ENCODE results near the gene INS. TPM values are rescaled to one million over a fixed set of nuclear protein-coding genes. Genes with fewer than 3 reads are reported as not detected.

The INS gene
- total RNA-seq, 1 experiment from 2014 or later: not detected

DNA sequence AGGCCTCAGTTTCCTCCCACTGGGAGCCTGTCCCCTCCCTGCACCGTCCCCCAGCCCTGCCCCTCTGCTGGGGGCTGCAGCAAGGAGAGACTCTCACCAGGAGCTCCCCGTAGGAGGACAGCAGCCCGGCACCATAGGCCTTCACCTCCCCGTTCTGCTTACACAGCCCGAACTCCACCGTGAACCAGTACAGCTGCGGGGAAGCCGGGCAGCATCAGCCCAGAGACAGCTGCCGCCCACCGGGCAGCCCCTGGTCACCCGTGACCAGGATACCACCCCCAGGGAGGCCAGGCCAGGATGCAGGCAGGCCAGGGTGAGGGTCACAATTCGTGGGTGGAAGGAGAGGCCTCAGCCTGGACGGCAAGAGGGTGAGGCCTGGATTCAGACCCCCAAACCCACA, 4.6 kb upstream of the INS start:
- Histone ChIP-seq H3K23ac (ENCODE audit: insufficient read length, low read depth, low read length) (no peak overlapping the region), H3K9me3 (ENCODE audit: control insufficient read depth, low read depth, low read length) (no peaks in the 10 kb centered on the region), H2BK20ac (ENCODE audit: low read depth, low read length, poor library complexity, severe bottlenecking) (no peak overlapping the region), H3K27me3 (ENCODE audit: insufficient read depth, low read length) (no peaks in the 10 kb centered on the region), H3K14ac (ENCODE audit: insufficient read depth, low read length) (no peak overlapping the region), H3K4ac (ENCODE audit: low read depth, low read length) (no peak overlapping the region), H2BK15ac (ENCODE audit: low read depth, low read length) (no peak overlapping the region), H2BK12ac (ENCODE audit: insufficient read length, low read depth, low read length) (no peak overlapping the region), H2AFZ (ENCODE audit: low read length) (no peak overlapping the region), H4K5ac (ENCODE audit: insufficient read length, low read depth, low read length) (no peak overlapping the region), H3K18ac (ENCODE audit: insufficient read length, low read depth, low read length) (no peak overlapping the region), H3K4me1 (ENCODE audit: insufficient read depth, low read length) (no peaks in the 10 kb centered on the region), H2AK5ac (ENCODE audit: insufficient read length, low read length) (no peak overlapping the region), H3K9ac (ENCODE audit: extremely low read depth, insufficient read length, low read length) (no peak overlapping the region), H4K20me1 (ENCODE audit: control insufficient read depth, insufficient read depth, insufficient read length) (no peaks in the 10 kb centered on the region), H4K8ac (replicated peaks; ENCODE audit: insufficient read length, low read depth, low read length) (no peak overlapping the region), H3K79me2 (ENCODE audit: insufficient read depth, low read length) (no peaks in the 10 kb centered on the region), H3T11ph (ENCODE audit: low read length) (no peak overlapping the region), H3K27ac (ENCODE audit: insufficient read length, low read depth, low read length) (no peak overlapping the region), H2BK5ac (ENCODE audit: insufficient read length, low read length) (no peak overlapping the region), H3K4me2 (ENCODE audit: insufficient read depth, insufficient read length, low read length) (no peak overlapping the region), H3K56ac (ENCODE audit: insufficient read length, low read depth, low read length) (no peak overlapping the region), H3K79me1 (ENCODE audit: insufficient read depth, low read depth, low read length, poor library complexity, severe bottlenecking) (no peaks in the 10 kb centered on the region), H4K91ac (ENCODE audit: insufficient read length, low read depth, low read length) (no peak overlapping the region), H2BK120ac (ENCODE audit: low read depth, low read length, poor library complexity, severe bottlenecking) (no peak overlapping the region), H3K23me2 (ENCODE audit: insufficient read length, low read depth, low read length, poor library complexity, severe bottlenecking) (peaks cover 3% of the 10 kb centered on the region)
- no peak overlapping the region for H3K4me3 Mint-ChIP-seq
- DNase-seq: no peak
- WGBS (ENCODE audit: extremely low coverage, insufficient read length, low lambda C conversion rate): no CpG with 5 or more reads among the region's 13 CpGs
- H3K4me1 Mint-ChIP-seq: no peaks in the 10 kb centered on the region
- peaks cover 12% of the 10 kb centered on the region for H3K27me3 Mint-ChIP-seq (ENCODE audit: low read depth)
- no peak for TF ChIP-seq CTCF (conservative IDR thresholded peaks at IDR 0.05)
- no peak overlapping the region for H3K27ac Mint-ChIP-seq
- H3K9me3 Mint-ChIP-seq: no peaks in the 10 kb centered on the region
- H3K36me3 Mint-ChIP-seq (ENCODE audit: insufficient read depth in 1 of 3, low read depth in 3 of 3): no peaks in the 10 kb centered on the region

Measured in H9 (cell line).